HepG2 (cell line): ENCODE results near the gene MTTP. TPM values are rescaled to one million over a fixed set of nuclear protein-coding genes. Genes with fewer than 3 reads are reported as not detected.
A peak's percentile ranks its signal among the peaks of the same experiment; 100 is the strongest.

Experiments used
- BCLAF1 ChIP-seq: fragments of 450-650 bp; IDR thresholded peaks from 2 replicates; pipeline ENCODE4 v1.6.1; 2017; ENCODE audit warnings: mild to moderate bottlenecking
- GATAD1 ChIP-seq: IDR thresholded peaks from 2 replicates; pipeline ENCODE4 v1.6.1; 2016; ENCODE audit warnings: missing genetic modification reagents, missing compliant biosample characterization
- HNF1A ChIP-seq, 2 experiments: sonication (generic) in 1 of 2; formaldehyde crosslinking in 1 of 2; IDR thresholded peaks; 2 replicates each; pipeline versions ENCODE4 v1.4.0 to v1.6.1; 2016 to 2020; ENCODE audit warnings: borderline replicate concordance in 1 of 2, low read depth in 1 of 2, mild to moderate bottlenecking in 1 of 2, missing genetic modification reagents in 1 of 2
- IKZF4 ChIP-seq: sonication (generic); formaldehyde crosslinking; IDR thresholded peaks from 2 replicates; pipeline ENCODE4 v1.5.1; 2020; ENCODE audit warnings: borderline replicate concordance, mild to moderate bottlenecking, low read depth, missing genetic modification reagents; ENCODE audit errors: not compliant biosample characterization
- IRF2 ChIP-seq: IDR thresholded peaks from 2 replicates; pipeline ENCODE4 v1.6.1; 2018; ENCODE audit warnings: missing genetic modification reagents, missing compliant biosample characterization
- LCORL ChIP-seq, 2 experiments: fragments of 450-650 bp in 1 of 2; sonication (generic) in 1 of 2; formaldehyde crosslinking in 1 of 2; IDR thresholded peaks; 2 replicates each; pipeline versions ENCODE4 v1.5.0 to v1.6.1; 2017 to 2020; ENCODE audit warnings: antibody characterized with exemption in 1 of 2, missing genetic modification reagents in 1 of 2
- MED13 ChIP-seq: sonication (generic); formaldehyde crosslinking; IDR thresholded peaks from 2 replicates; pipeline ENCODE4 v1.5.0; 2020; ENCODE audit warnings: missing genetic modification reagents
- NR1H2 ChIP-seq: sonication (generic); formaldehyde crosslinking; IDR thresholded peaks from 2 replicates; pipeline ENCODE4 v1.8.1; 2022; ENCODE audit warnings: low read depth, missing genetic modification reagents, borderline replicate concordance
- PHF20 ChIP-seq: sonication (generic); formaldehyde crosslinking; IDR thresholded peaks from 2 replicates; pipeline ENCODE4 v1.5.0; 2020; ENCODE audit warnings: mild to moderate bottlenecking, missing genetic modification reagents
- POGZ ChIP-seq: sonication (generic); formaldehyde crosslinking; IDR thresholded peaks from 2 replicates; pipeline ENCODE4 v1.4.0; 2020; ENCODE audit warnings: mild to moderate bottlenecking, missing genetic modification reagents
- PRMT3 ChIP-seq: sonication (generic); formaldehyde crosslinking; IDR thresholded peaks from 2 replicates; pipeline ENCODE4 v1.8.1; 2022; ENCODE audit warnings: low read depth, mild to moderate bottlenecking, moderate library complexity, missing genetic modification reagents, borderline replicate concordance
- RXRB ChIP-seq: IDR thresholded peaks from 2 replicates; pipeline ENCODE4 v1.6.1; 2016; ENCODE audit warnings: borderline replicate concordance, missing genetic modification reagents, missing compliant biosample characterization
- SNRNP70 ChIP-seq: fragments of 200-400 bp; formaldehyde crosslinking; IDR thresholded peaks from 2 replicates; pipeline ENCODE4 v1.6.1; 2017; ENCODE audit warnings: mild to moderate bottlenecking, low read depth, low read length, moderate library complexity
- SP4 ChIP-seq: sonication (generic); formaldehyde crosslinking; IDR thresholded peaks from 2 replicates; pipeline ENCODE4 v1.8.1; 2023; ENCODE audit warnings: mild to moderate bottlenecking, missing genetic modification reagents
- YEATS4 ChIP-seq: sonication (generic); formaldehyde crosslinking; IDR thresholded peaks from 2 replicates; pipeline ENCODE4 v1.4.0; 2020; ENCODE audit warnings: missing genetic modification reagents, borderline replicate concordance
- ZBTB3 ChIP-seq: sonication (generic); formaldehyde crosslinking; IDR thresholded peaks from 2 replicates; pipeline ENCODE4 v1.4.0; 2020; ENCODE audit warnings: low read depth, mild to moderate bottlenecking, moderate library complexity, missing genetic modification reagents, borderline replicate concordance
- ZBTB39 ChIP-seq: sonication (generic); formaldehyde crosslinking; IDR thresholded peaks from 2 replicates; pipeline ENCODE4 v1.5.0; 2020; ENCODE audit warnings: missing genetic modification reagents
- ZFP62 ChIP-seq: sonication (generic); formaldehyde crosslinking; IDR thresholded peaks from 2 replicates; pipeline ENCODE4 v1.4.0; 2020; ENCODE audit warnings: missing genetic modification reagents
- ZNF274 ChIP-seq: sonication (generic); formaldehyde crosslinking; IDR thresholded peaks from 2 replicates; pipeline ENCODE4 v1.5.1; 2020; ENCODE audit warnings: mild to moderate bottlenecking, missing genetic modification reagents
- polyA plus RNA-seq, 8 experiments: library from polyadenylated mRNA; depleted of rRNA in 3 of 8; stranded (reverse) in 7 of 8; unstranded in 1 of 8; fragments of >200 nt; fragmentation: Illumina TruSeq in 4 of 8; extraction: Trizol in 4 of 8; gene quantifications; 2 replicates each; pipeline versions ENCODE4 v1.2.1 to v1.2.3, GENCODE V29; 2011 to 2016; ENCODE audit warnings: low read depth in 4 of 8, missing spikeins in 1 of 8, mixed read lengths in 1 of 8; ENCODE audit not compliant: insufficient read depth in 1 of 8
- total RNA-seq, 5 experiments: library from RNA; depleted of rRNA; stranded (reverse); fragments of >200 nt; fragmentation: Illumina TruSeq; extraction: Trizol; gene quantifications; 2 replicates each; pipeline ENCODE4 v1.2.3, GENCODE V29; 2016; ENCODE audit warnings: low read depth in 1 of 5

Gene MTTP
- total and polyA plus RNA-seq, 2 of the 13 experiments (the other 11 are each of a cell fraction or from before 2014, with no cell fraction given): 84.7 to 102 TPM

GRCh38 chr4:99563310-99564186 is 11.1 kb upstream of the MTTP start, which contains the start of gene TRMT10A (continued):
- peak; percentile 92 for TF ChIP-seq POGZ (CRISPR knock-in tag)
- TF ChIP-seq NR1H2 (CRISPR knock-in tag): no peak
- peak; percentile 59; the same call in 1 of the 2 replicates for TF ChIP-seq ZNF274 (CRISPR knock-in tag)
- TF ChIP-seq LCORL (IDR thresholded peaks at IDR 0.05): no peak
- no peak for TF ChIP-seq LCORL (CRISPR knock-in tag; IDR thresholded peaks at IDR 0.05)
- TF ChIP-seq PHF20: peak; percentile 96
- TF ChIP-seq MED13 (CRISPR knock-in tag): no peak
- no peak for TF ChIP-seq SNRNP70
- no peak for TF ChIP-seq PRMT3 (CRISPR knock-in tag)
- peak; percentile 41; the same call in 1 of the 2 replicates for TF ChIP-seq RXRB
- TF ChIP-seq ZBTB39 (CRISPR knock-in tag): no peak
- 0 out of 2 replicates have a peak, but pooled peaks have one; percentile 27 for TF ChIP-seq IRF2 (CRISPR knock-in tag)
- peak; percentile 93 for TF ChIP-seq GATAD1 (CRISPR knock-in tag)
- no peak; the same call in 1 of the 2 replicates for TF ChIP-seq YEATS4 (CRISPR knock-in tag)
- TF ChIP-seq IKZF4 (CRISPR knock-in tag): no peak
- peak; percentile 66 for TF ChIP-seq SP4 (CRISPR knock-in tag)
- no peak for TF ChIP-seq HNF1A (IDR thresholded peaks at IDR 0.05; ENCODE audit: low read depth)
- TF ChIP-seq HNF1A (CRISPR knock-in tag; IDR thresholded peaks at IDR 0.05; ENCODE audit: borderline replicate concordance): peak; percentile 28; the same call in 1 of the 2 replicates
- TF ChIP-seq ZFP62: no peak
- 0 out of 2 replicates have a peak, but pooled peaks have one; percentile 28 for TF ChIP-seq ZBTB3 (CRISPR knock-in tag)
- no peak for TF ChIP-seq BCLAF1
